Measurements from ENCODE around the gene TULP4.

The TULP4 gene

GRCh38 chr6:158464483-158464882 is 152.2 kb downstream of the TULP4 start:
- Histone ChIP-seq H3K9me3 (ENCODE audit: control insufficient read depth, low read length) (no peaks in the 10 kb centered on the region), H4K91ac (ENCODE audit: low read length) (no peak overlapping the region), H3K18ac (ENCODE audit: low read depth in 1 of 2, low read length in 2 of 2) (no peak overlapping the region), H2BK12ac (ENCODE audit: low read length in 2 of 2) (no peak overlapping the region), H3K36me3 (ENCODE audit: control insufficient read depth in 1 of 2, insufficient read depth in 2 of 2, low read depth in 1 of 2, low read length in 2 of 2) (peaks cover 11 to 34% of the 10 kb centered on the region in 2 experiments), H2BK5ac (ENCODE audit: low read depth, low read length, poor library complexity, severe bottlenecking) (no peak overlapping the region), H3K27me3 (ENCODE audit: control insufficient read depth in 1 of 2, insufficient read depth in 1 of 2, low read length in 2 of 2) (no peaks in the 10 kb centered on the region), H3K4me2 (ENCODE audit: low read length, poor library complexity, severe bottlenecking) (no peak overlapping the region), H3K27ac (ENCODE audit: low read length, poor library complexity, severe bottlenecking) (no peak overlapping the region), H3K4ac (ENCODE audit: low read depth in 1 of 2, low read length in 2 of 2) (no peak overlapping the region), H4K8ac (ENCODE audit: low read length) (no peak overlapping the region), H3K9ac (ENCODE audit: low read length) (no peak overlapping the region), H3K4me3 (ENCODE audit: insufficient read depth in 1 of 2, low read depth in 1 of 2, low read length in 2 of 2) (no peak overlapping the region), H2AFZ (ENCODE audit: low read depth, low read length) (no peak overlapping the region), H3K14ac (ENCODE audit: low read length in 2 of 2) (no peak overlapping the region), H3K79me1 (replicated peaks; ENCODE audit: low read length, poor library complexity, severe bottlenecking) (peaks cover 1% of the 10 kb centered on the region), H2BK15ac (ENCODE audit: low read depth, poor library complexity, severe bottlenecking) (no peak overlapping the region), H3K4me1 (ENCODE audit: control insufficient read depth, insufficient read depth, low read depth, low read length) (peaks cover 3% of the 10 kb centered on the region), H2AK5ac (ENCODE audit: low read length, severe bottlenecking) (no peak overlapping the region), H2BK120ac (ENCODE audit: low read depth, low read length) (no peak overlapping the region), H3K23ac (ENCODE audit: low read length in 2 of 2) (no peak overlapping the region)
- DNase-seq, result no peak
- 81% methylated on average over 9 of the region's 9 CpGs for WGBS

- Histone ChIP-seq H3K27ac (ENCODE audit: low read length, poor library complexity, severe bottlenecking) (no peak overlapping the region), H2BK12ac (ENCODE audit: low read length in 2 of 2) (no peak overlapping the region), H2BK5ac (ENCODE audit: low read depth, low read length, poor library complexity, severe bottlenecking) (no peak overlapping the region), H3K27me3 (ENCODE audit: control insufficient read depth in 1 of 2, insufficient read depth in 1 of 2, low read length in 2 of 2) (no peaks in the 10 kb centered on the region), H3K36me3 (ENCODE audit: control insufficient read depth in 1 of 2, insufficient read depth in 2 of 2, low read depth in 1 of 2, low read length in 2 of 2) (peaks cover 13 to 27% of the 10 kb centered on the region in 2 experiments), H3K4ac (ENCODE audit: low read depth in 1 of 2, low read length in 2 of 2) (no peak overlapping the region), H3K9me3 (ENCODE audit: control insufficient read depth, low read length) (no peaks in the 10 kb centered on the region), H2AK5ac (ENCODE audit: low read length, severe bottlenecking) (no peak overlapping the region), H4K91ac (ENCODE audit: low read length) (no peak overlapping the region), H3K23ac (ENCODE audit: low read length in 2 of 2) (no peak overlapping the region), H2BK120ac (ENCODE audit: low read depth, low read length) (no peak overlapping the region), H3K9ac (ENCODE audit: low read length) (no peak overlapping the region), H2BK15ac (ENCODE audit: low read depth, poor library complexity, severe bottlenecking) (no peak overlapping the region), H3K4me3 (ENCODE audit: insufficient read depth in 1 of 2, low read depth in 1 of 2, low read length in 2 of 2) (no peak overlapping the region), H2AFZ (ENCODE audit: low read depth, low read length) (no peak overlapping the region), H3K4me1 (ENCODE audit: control insufficient read depth, insufficient read depth, low read depth, low read length) (peaks cover 3% of the 10 kb centered on the region), H3K79me1 (replicated peaks; ENCODE audit: low read length, poor library complexity, severe bottlenecking) (peaks cover 1% of the 10 kb centered on the region), H3K4me2 (ENCODE audit: low read length, poor library complexity, severe bottlenecking) (no peak overlapping the region), H4K8ac (ENCODE audit: low read length) (no peak overlapping the region), H3K14ac (ENCODE audit: low read length in 2 of 2) (no peak overlapping the region), H3K18ac (ENCODE audit: low read depth in 1 of 2, low read length in 2 of 2) (no peak overlapping the region)
- WGBS, result 97% methylated on average over 2 of the region's 2 CpGs
- DNase-seq, result no peak
Measured at GRCh38 chr6:158465257-158465656, 153.0 kb downstream of the TULP4 start.

- Histone ChIP-seq H2AFZ (ENCODE audit: low read depth, low read length) (no peak overlapping the region), H3K27ac (ENCODE audit: low read length, poor library complexity, severe bottlenecking) (no peak overlapping the region), H2AK5ac (ENCODE audit: low read length, severe bottlenecking) (no peak overlapping the region), H4K91ac (ENCODE audit: low read length) (no peak overlapping the region), H3K79me1 (replicated peaks; ENCODE audit: low read length, poor library complexity, severe bottlenecking) (peaks cover 1% of the 10 kb centered on the region), H3K9me3 (ENCODE audit: control insufficient read depth, low read length) (no peaks in the 10 kb centered on the region), H3K27me3 (ENCODE audit: control insufficient read depth in 1 of 2, insufficient read depth in 1 of 2, low read length in 2 of 2) (no peaks in the 10 kb centered on the region), H3K4me1 (ENCODE audit: control insufficient read depth, insufficient read depth, low read depth, low read length) (peaks cover 3% of the 10 kb centered on the region), H2BK12ac (ENCODE audit: low read length in 2 of 2) (no peak overlapping the region), H3K18ac (ENCODE audit: low read depth in 1 of 2, low read length in 2 of 2) (no peak overlapping the region), H3K36me3 (ENCODE audit: control insufficient read depth in 1 of 2, insufficient read depth in 2 of 2, low read depth in 1 of 2, low read length in 2 of 2) (peaks cover 13 to 27% of the 10 kb centered on the region in 2 experiments), H4K8ac (ENCODE audit: low read length) (no peak overlapping the region), H3K14ac (ENCODE audit: low read length in 2 of 2) (no peak overlapping the region), H3K9ac (ENCODE audit: low read length) (no peak overlapping the region), H3K4me3 (ENCODE audit: insufficient read depth in 1 of 2, low read depth in 1 of 2, low read length in 2 of 2) (no peak overlapping the region), H2BK15ac (ENCODE audit: low read depth, poor library complexity, severe bottlenecking) (no peak overlapping the region), H3K4me2 (ENCODE audit: low read length, poor library complexity, severe bottlenecking) (no peak overlapping the region), H2BK5ac (ENCODE audit: low read depth, low read length, poor library complexity, severe bottlenecking) (no peak overlapping the region), H3K4ac (ENCODE audit: low read depth in 1 of 2, low read length in 2 of 2) (no peak overlapping the region), H2BK120ac (ENCODE audit: low read depth, low read length) (no peak overlapping the region), H3K23ac (ENCODE audit: low read length in 2 of 2) (no peak overlapping the region)
- 76% methylated on average over 3 of the region's 3 CpGs for WGBS
- DNase-seq, result no peak
Measured at GRCh38 chr6:158465747-158466146, 153.5 kb downstream of the TULP4 start.

- Histone ChIP-seq H3K27ac (ENCODE audit: low read length, poor library complexity, severe bottlenecking) (no peak overlapping the region), H2BK120ac (ENCODE audit: low read depth, low read length) (no peak overlapping the region), H3K4me2 (ENCODE audit: low read length, poor library complexity, severe bottlenecking) (no peak overlapping the region), H2BK12ac (ENCODE audit: low read length in 2 of 2) (no peak overlapping the region), H2BK15ac (ENCODE audit: low read depth, poor library complexity, severe bottlenecking) (no peak overlapping the region), H3K27me3 (ENCODE audit: control insufficient read depth in 1 of 2, insufficient read depth in 1 of 2, low read length in 2 of 2) (no peaks in the 10 kb centered on the region), H3K9ac (ENCODE audit: low read length) (no peak overlapping the region), H2AK5ac (ENCODE audit: low read length, severe bottlenecking) (no peak overlapping the region), H3K36me3 (ENCODE audit: control insufficient read depth in 1 of 2, insufficient read depth in 2 of 2, low read depth in 1 of 2, low read length in 2 of 2) (peaks cover 10 to 27% of the 10 kb centered on the region in 2 experiments), H3K4me3 (ENCODE audit: insufficient read depth in 1 of 2, low read depth in 1 of 2, low read length in 2 of 2) (no peak overlapping the region), H2AFZ (ENCODE audit: low read depth, low read length) (no peak overlapping the region), H3K23ac (ENCODE audit: low read length in 2 of 2) (no peak overlapping the region), H4K8ac (ENCODE audit: low read length) (no peak overlapping the region), H3K79me1 (replicated peaks; ENCODE audit: low read length, poor library complexity, severe bottlenecking) (peaks cover 3% of the 10 kb centered on the region), H3K18ac (ENCODE audit: low read depth in 1 of 2, low read length in 2 of 2) (no peak overlapping the region), H2BK5ac (ENCODE audit: low read depth, low read length, poor library complexity, severe bottlenecking) (no peak overlapping the region), H4K91ac (ENCODE audit: low read length) (no peak overlapping the region), H3K4me1 (ENCODE audit: control insufficient read depth, insufficient read depth, low read depth, low read length) (peaks cover 1% of the 10 kb centered on the region), H3K9me3 (ENCODE audit: control insufficient read depth, low read length) (no peaks in the 10 kb centered on the region), H3K14ac (ENCODE audit: low read length in 2 of 2) (no peak overlapping the region), H3K4ac (ENCODE audit: low read depth in 1 of 2, low read length in 2 of 2) (no peak overlapping the region)
- 50% methylated on average over 1 of the region's 6 CpGs for WGBS
- no peak for DNase-seq
Measured at GRCh38 chr6:158467923-158468322, 155.7 kb downstream of the TULP4 start.
